Body of pancreas (tissue), 4 donors: ENCODE measurements around the gene SYF2. TPM values are rescaled to one million over a fixed set of nuclear protein-coding genes. Genes with fewer than 3 reads are reported as not detected.
A peak's percentile ranks its signal among the peaks of the same experiment; 100 is the strongest.

Experiments used
- ATAC-seq: fragments of 150-250 bp; one replicate; pipeline ENCODE4 v1.9.1; 2016
- DNase-seq, 4 donors: peaks; one replicate each; pipeline ENCODE4 v3.0.0-alpha.2; 2019
- H3K27ac ChIP-seq, 4 donors: fragments of 200-600 bp; sonication (generic); 1 replicate in 3 of 4; 2 replicates in 1 of 4; pipeline versions ENCODE4 v1.5.1 to v1.6.1; 2016 to 2019; ENCODE audit warnings: mild to moderate bottlenecking in 1 of 4, mixed read lengths in 1 of 4, moderate library complexity in 1 of 4
- H3K27me3 ChIP-seq, 2 donors: fragments of 200-600 bp; sonication (generic); one replicate each; pipeline ENCODE4 v1.6.0; 2016; ENCODE audit warnings: mild to moderate bottlenecking in 1 of 2
- H3K36me3 ChIP-seq, 2 donors: fragments of 200-600 bp; sonication (generic); replicated peaks in 1 of 2; 2 replicates each; pipeline ENCODE4 v1.5.1; 2016; ENCODE audit warnings: low read depth in 2 of 2; ENCODE audit not compliant: insufficient read depth in 1 of 2
- H3K4me1 ChIP-seq: fragments of 200-600 bp; sonication (generic); one replicate; pipeline ENCODE4 v1.6.0; 2016
- H3K4me3 ChIP-seq, 2 donors: fragments of 200-600 bp; sonication (generic); 1 replicate in 1 of 2; 2 replicates in 1 of 2; pipeline ENCODE4 v1.5.1; 2016 to 2019
- H3K9me3 ChIP-seq, 3 donors: fragments of 200-600 bp; sonication (generic); 1 replicate in 2 of 3; 2 replicates in 1 of 3; pipeline ENCODE4 v1.5.1; 2016
- POLR2A ChIP-seq, 3 donors: fragments of 450-650 bp; IDR thresholded peaks; one replicate each; pipeline ENCODE4 v1.6.1; 2016; ENCODE audit warnings: antibody characterized with exemption in 3 of 3, mild to moderate bottlenecking in 2 of 3
- WGBS, 2 donors: methylation state at CpG; one replicate each; pipeline ENCODE4 v1.1.5; 2017; 5-methylcytosine and 5-hydroxymethylcytosine counted together
- intact Hi-C: fragments of 100-400 bp; cut with DNase I; formaldehyde crosslinking; loops from one replicate; pipeline ENCODE4 v1.15.1; 2023
- total RNA-seq, 2 donors: library from RNA; depleted of rRNA; stranded (reverse); fragments of >200 nt; gene quantifications; one replicate each; pipeline ENCODE4 v1.1.0, GENCODE V29; 2016
- TF ChIP-seq, protein P1 (sequence below), 7 experiments: fragments of 450-650 bp in 4 of 7; fragments of 200-600 bp in 3 of 7; sonication (generic) in 3 of 7; IDR thresholded peaks; one replicate each; pipeline ENCODE4 v1.5.1; 2016 to 2019; ENCODE audit warnings: antibody characterized with exemption in 7 of 7

The SYF2 gene
- total RNA-seq, 2 donors from 2014 or later = 25.7 to 48.5 TPM

DNA sequence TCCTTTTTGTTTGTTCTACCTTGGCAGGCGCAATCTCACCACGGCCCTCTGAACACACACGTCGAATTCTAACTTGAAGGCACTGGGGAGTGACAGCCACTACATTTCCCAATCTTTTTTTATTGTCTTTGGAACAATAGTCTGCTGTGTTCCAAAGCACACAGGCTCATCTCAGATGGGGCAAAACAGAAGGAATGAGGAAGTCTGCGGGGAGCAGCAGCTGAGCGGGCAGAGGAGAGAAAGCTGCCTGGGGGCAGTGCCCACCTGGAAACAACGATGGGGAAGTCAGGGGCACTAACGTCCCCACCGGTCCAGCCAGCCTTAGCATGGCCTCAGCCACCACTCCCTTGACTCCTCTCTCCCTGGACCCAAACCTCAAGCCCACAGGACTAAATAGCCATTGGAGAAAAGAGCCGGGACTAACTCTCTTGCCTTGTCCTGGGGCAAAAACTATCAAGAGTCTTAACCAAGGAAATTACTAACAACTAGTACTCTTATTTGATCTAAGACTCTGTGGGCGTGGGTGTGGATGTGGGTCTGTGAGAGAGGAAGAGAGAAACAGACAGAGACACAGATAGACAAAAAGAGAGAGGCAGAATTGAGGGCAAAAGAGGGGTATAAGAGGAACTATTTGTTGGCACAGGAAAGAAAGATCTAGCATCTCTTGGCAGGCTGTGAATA lies 34.2 kb downstream of the SYF2 start:
- peak overlapping the region in 3 of 4 donors; percentile 51 to 66 (median 64) for H3K27ac ChIP-seq
- ATAC-seq = peak; percentile 71
- H3K36me3 ChIP-seq = no peaks in the 10 kb centered on the region
- no peaks in the 10 kb centered on the region for H3K27me3 ChIP-seq
- peak in 1 of 4 donors; percentile 16 for DNase-seq
- 26 to 31% methylated on average over 11 of the region's 11 CpGs for WGBS, 2 donors
- no peaks in the 10 kb centered on the region for H3K9me3 ChIP-seq
- H3K4me1 ChIP-seq = no peaks in the 10 kb centered on the region
- H3K4me3 ChIP-seq = no peak overlapping the region
- intact Hi-C loops = no loop called here
- peak in 1 of 3 donors; percentile 18 for TF ChIP-seq POLR2A (IDR thresholded peaks at IDR 0.05)
- TF ChIP-seq, protein P1, sequence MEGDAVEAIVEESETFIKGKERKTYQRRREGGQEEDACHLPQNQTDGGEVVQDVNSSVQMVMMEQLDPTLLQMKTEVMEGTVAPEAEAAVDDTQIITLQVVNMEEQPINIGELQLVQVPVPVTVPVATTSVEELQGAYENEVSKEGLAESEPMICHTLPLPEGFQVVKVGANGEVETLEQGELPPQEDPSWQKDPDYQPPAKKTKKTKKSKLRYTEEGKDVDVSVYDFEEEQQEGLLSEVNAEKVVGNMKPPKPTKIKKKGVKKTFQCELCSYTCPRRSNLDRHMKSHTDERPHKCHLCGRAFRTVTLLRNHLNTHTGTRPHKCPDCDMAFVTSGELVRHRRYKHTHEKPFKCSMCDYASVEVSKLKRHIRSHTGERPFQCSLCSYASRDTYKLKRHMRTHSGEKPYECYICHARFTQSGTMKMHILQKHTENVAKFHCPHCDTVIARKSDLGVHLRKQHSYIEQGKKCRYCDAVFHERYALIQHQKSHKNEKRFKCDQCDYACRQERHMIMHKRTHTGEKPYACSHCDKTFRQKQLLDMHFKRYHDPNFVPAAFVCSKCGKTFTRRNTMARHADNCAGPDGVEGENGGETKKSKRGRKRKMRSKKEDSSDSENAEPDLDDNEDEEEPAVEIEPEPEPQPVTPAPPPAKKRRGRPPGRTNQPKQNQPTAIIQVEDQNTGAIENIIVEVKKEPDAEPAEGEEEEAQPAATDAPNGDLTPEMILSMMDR (IDR thresholded peaks at IDR 0.05) = no peak

DNA sequence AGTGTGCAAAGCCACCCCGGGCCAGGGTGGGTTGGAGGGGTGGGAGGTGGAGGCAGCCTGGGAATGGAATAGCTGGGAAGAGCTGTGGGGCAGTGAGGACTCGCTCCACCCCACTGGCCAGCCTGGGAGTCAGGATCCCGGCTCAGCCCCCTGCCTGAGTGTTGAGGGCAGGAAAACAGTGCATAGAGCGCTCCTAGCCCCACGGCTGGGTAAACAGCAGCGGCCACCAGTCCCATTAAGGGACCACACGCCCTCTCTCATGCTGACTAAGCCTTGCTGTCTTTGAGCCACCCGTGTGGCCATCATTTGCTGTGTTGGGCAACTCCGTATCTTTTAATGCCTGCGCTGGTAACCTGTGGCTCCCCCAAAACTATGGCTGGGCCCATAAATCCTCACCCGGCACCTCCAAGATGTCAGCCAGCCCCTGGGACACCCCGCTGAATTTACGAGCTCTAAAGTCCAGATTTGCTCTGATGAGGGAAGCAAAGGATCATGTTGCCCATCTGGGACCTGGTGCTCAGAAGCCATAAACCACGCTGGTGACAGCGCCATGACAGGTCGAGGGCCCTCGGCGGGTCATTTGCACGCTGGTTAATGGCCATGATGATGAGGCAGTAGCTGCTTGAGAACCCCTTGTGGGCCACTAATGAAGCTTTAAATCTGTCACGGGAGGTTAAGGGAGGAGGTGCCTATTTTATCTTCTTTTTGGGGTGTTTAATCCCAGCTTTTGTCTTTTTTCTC lies 34.9 kb downstream of the SYF2 start:
- Histone ChIP-seq H3K4me3 (no peak overlapping the region), H3K36me3 (no peaks in the 10 kb centered on the region), H3K27me3 (no peaks in the 10 kb centered on the region), H3K4me1 (no peaks in the 10 kb centered on the region), H3K9me3 (no peaks in the 10 kb centered on the region), H3K27ac (peak overlapping the region in 3 of 4 donors; percentile 51 to 66 (median 64))
- DNase-seq = no peak
- intact Hi-C loops = no loop called here
- no peak for ATAC-seq
- TF ChIP-seq POLR2A (IDR thresholded peaks at IDR 0.05) = no peak
- TF ChIP-seq, protein P1 (IDR thresholded peaks at IDR 0.05) = no peak
- 74 to 76% methylated on average over 12 to 20 of the region's 20 CpGs for WGBS, 2 donors

DNA sequence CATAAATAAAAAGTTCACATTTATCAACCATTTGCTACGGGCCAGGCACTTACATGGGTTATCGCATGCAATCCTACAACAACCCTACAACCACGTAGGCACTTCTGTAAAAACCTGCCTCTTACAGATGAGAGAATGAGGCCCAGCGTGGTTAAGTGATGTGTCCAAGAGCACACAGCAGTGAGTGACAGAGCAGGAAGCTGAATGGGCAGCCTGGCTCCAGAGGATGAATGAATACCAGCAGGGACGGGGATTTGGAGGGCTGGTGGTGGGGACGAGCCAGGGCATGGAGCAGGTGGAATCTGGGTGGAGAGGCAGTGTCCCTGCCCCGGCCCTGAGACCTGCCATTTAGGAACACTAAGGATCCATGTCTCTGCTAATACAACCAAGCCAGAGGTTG lies 35.5 kb downstream of the SYF2 start:
- ATAC-seq (no peak), DNase-seq (no peak)
- no peaks in the 10 kb centered on the region for H3K9me3 ChIP-seq
- 69 to 77% methylated on average over 7 of the region's 7 CpGs for WGBS, 2 donors
- no peaks in the 10 kb centered on the region for H3K36me3 ChIP-seq
- TF ChIP-seq, protein P1 (IDR thresholded peaks at IDR 0.05) = no peak
- no peaks in the 10 kb centered on the region for H3K4me1 ChIP-seq
- intact Hi-C loops = no loop called here
- no peaks in the 10 kb centered on the region for H3K27me3 ChIP-seq
- H3K4me3 ChIP-seq = no peak overlapping the region
- no peak overlapping the region for H3K27ac ChIP-seq

DNA sequence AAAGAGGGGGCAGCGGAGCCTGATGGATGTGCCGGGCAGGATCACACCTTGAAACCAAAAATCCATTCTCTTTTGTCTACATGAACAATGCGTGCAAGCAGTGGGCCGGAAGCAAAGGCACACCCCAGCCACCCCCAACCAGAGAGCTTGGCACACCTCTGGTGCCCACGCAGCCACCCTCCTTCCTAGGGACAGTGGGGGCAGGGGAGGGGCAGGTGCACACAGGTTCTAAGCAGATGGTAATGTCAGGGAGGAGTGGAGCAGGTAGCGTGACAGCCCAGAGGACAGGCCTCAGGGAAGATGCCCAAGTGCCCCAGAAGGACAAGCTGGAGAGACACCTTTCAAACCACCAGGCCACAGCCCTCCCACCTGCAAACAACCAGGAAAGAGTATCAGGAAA lies 36.5 kb downstream of the SYF2 start:
- Histone ChIP-seq H3K27ac (no peak overlapping the region), H3K4me3 (no peak overlapping the region), H3K36me3 (no peaks in the 10 kb centered on the region), H3K4me1 (no peaks in the 10 kb centered on the region), H3K27me3 (no peaks in the 10 kb centered on the region), H3K9me3 (no peaks in the 10 kb centered on the region)
- no peak for TF ChIP-seq POLR2A (IDR thresholded peaks at IDR 0.05)
- TF ChIP-seq, protein P1 (IDR thresholded peaks at IDR 0.05) = no peak
- ATAC-seq (no peak), DNase-seq (no peak)
- intact Hi-C loops = no loop called here
- WGBS, 2 donors = 73 to 78% methylated on average over 5 to 6 of the region's 6 CpGs
